Suprapubic skin (tissue), 4 donors: ENCODE measurements around the gene TRIM28.

ENCODE experiments used
- EP300 ChIP-seq: sonication (generic); formaldehyde crosslinking; IDR thresholded peaks from one replicate; pipeline ENCODE4 v1.6.1; 2017; ENCODE audit warnings: antibody characterized with exemption
- POLR2A ChIP-seq, 2 donors: fragments of 450-650 bp; IDR thresholded peaks; one replicate each; pipeline ENCODE4 v1.6.1; 2017; ENCODE audit warnings: antibody characterized with exemption in 2 of 2, mild to moderate bottlenecking in 2 of 2, moderate library complexity in 2 of 2
- POLR2AphosphoS5 ChIP-seq, 3 donors: sonication (generic); formaldehyde crosslinking; IDR thresholded peaks; one replicate each; pipeline ENCODE4 v1.6.1; 2017; ENCODE audit warnings: antibody characterized with exemption in 3 of 3
- TF ChIP-seq, protein P1 (sequence below), 2 donors: fragments of 200-600 bp in 1 of 2; fragments of 450-650 bp in 1 of 2; sonication (generic) in 1 of 2; IDR thresholded peaks; one replicate each; pipeline ENCODE4 v1.5.1; 2016 to 2019; ENCODE audit warnings: antibody characterized with exemption in 2 of 2, mild to moderate bottlenecking in 1 of 2, moderate library complexity in 1 of 2

DNA sequence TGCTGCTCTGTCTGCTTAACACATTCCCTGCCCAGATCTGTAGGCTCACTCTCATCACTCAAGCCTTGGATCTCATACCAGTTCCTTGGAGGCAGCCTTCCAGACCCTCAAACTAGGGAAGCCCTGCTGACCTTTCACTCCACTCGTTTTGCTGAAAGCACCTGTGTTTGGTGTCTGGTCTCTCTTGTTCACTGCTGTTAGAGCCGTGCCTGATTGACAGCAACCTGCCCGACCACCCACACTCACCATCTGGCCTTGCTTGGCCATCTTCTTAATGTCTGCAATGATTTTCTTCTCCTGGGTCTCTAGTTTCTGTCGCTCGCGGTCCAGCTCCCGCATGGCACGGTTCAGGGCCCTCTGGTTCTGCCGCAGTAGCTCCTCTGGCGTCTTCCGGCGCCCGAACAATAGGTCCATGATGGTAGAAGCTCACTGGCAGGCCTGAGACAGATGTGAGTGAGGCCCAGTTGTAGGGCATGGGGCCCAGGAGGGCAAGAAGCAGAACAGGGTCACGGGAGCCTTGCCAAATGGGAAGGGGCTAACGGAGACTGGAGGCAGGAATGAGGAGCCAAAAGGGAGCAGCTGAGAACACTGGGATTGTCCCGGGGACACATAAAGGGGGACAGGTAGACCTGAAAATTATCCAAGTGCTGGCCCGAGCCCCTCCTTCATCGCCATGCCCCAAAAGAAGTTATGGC, 10.1 kb downstream of the TRIM28 start:
- TF ChIP-seq, protein P1, sequence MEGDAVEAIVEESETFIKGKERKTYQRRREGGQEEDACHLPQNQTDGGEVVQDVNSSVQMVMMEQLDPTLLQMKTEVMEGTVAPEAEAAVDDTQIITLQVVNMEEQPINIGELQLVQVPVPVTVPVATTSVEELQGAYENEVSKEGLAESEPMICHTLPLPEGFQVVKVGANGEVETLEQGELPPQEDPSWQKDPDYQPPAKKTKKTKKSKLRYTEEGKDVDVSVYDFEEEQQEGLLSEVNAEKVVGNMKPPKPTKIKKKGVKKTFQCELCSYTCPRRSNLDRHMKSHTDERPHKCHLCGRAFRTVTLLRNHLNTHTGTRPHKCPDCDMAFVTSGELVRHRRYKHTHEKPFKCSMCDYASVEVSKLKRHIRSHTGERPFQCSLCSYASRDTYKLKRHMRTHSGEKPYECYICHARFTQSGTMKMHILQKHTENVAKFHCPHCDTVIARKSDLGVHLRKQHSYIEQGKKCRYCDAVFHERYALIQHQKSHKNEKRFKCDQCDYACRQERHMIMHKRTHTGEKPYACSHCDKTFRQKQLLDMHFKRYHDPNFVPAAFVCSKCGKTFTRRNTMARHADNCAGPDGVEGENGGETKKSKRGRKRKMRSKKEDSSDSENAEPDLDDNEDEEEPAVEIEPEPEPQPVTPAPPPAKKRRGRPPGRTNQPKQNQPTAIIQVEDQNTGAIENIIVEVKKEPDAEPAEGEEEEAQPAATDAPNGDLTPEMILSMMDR (IDR thresholded peaks at IDR 0.05), result no peak
- no peak for TF ChIP-seq POLR2A (IDR thresholded peaks at IDR 0.05)
- TF ChIP-seq POLR2AphosphoS5 (IDR thresholded peaks at IDR 0.05), result no peak
- no peak for TF ChIP-seq EP300
